Measurements from ENCODE around the gene C11orf91. TPM values are rescaled to one million over a fixed set of nuclear protein-coding genes. Genes with fewer than 3 reads are reported as not detected.
"Not testable (repeated sequence)": the region's sequence is repeated elsewhere in the genome, so short reads cannot be mapped to it uniquely, and the experiment has no call there.

C11orf91 gene
- total RNA-seq, 1 donor from 2014 or later = 0.50 TPM

GRCh38 chr11:33733980-33734379 lies 33.4 kb upstream of the C11orf91 start:
- TF ChIP-seq CTCF (IDR thresholded peaks at IDR 0.05) = no peak
- Mint-ChIP-seq H3K27me3 (ENCODE audit: low read depth) (no peaks in the 10 kb centered on the region), H3K27ac (ENCODE audit: unreplicated experiment) (peak overlapping the region; percentile 55), H3K4me3 (ENCODE audit: unreplicated experiment) (peak overlapping the region; percentile 89), H3K36me3 (ENCODE audit: low read depth) (peaks cover 6% of the 10 kb centered on the region), H3K9me3 (ENCODE audit: low read depth) (no peaks in the 10 kb centered on the region), H3K4me1 (ENCODE audit: low read depth) (peaks cover 67% of the 10 kb centered on the region)
- DNase-seq (ENCODE audit: low spot score) = no peak

- Mint-ChIP-seq H3K27ac (ENCODE audit: unreplicated experiment) (peak overlapping the region; percentile 9), H3K9me3 (ENCODE audit: low read depth) (no peaks in the 10 kb centered on the region), H3K4me1 (ENCODE audit: low read depth) (peaks cover 67% of the 10 kb centered on the region), H3K4me3 (ENCODE audit: unreplicated experiment) (no peak overlapping the region), H3K27me3 (ENCODE audit: low read depth) (no peaks in the 10 kb centered on the region), H3K36me3 (ENCODE audit: low read depth) (peaks cover 10% of the 10 kb centered on the region)
- DNase-seq (ENCODE audit: low spot score) = no peak
- no peak for TF ChIP-seq CTCF (IDR thresholded peaks at IDR 0.05)
Measured at GRCh38 chr11:33731723-33732531, 31.3 kb upstream of the C11orf91 start.

- Mint-ChIP-seq H3K36me3 (ENCODE audit: low read depth) (peaks cover 10% of the 10 kb centered on the region), H3K27me3 (ENCODE audit: low read depth) (no peaks in the 10 kb centered on the region), H3K4me1 (ENCODE audit: low read depth) (peaks cover 73% of the 10 kb centered on the region), H3K4me3 (ENCODE audit: unreplicated experiment) (no peak overlapping the region), H3K27ac (ENCODE audit: unreplicated experiment) (no peak overlapping the region), H3K9me3 (ENCODE audit: low read depth) (no peaks in the 10 kb centered on the region)
- DNase-seq (ENCODE audit: low spot score) = no peak
- no peak for TF ChIP-seq CTCF (IDR thresholded peaks at IDR 0.05)
Measured at GRCh38 chr11:33730716-33731115, 30.1 kb upstream of the C11orf91 start.

GRCh38 chr11:33729072-33729664 lies 28.5 kb upstream of the C11orf91 start:
- H3K4me3 Mint-ChIP-seq (ENCODE audit: unreplicated experiment); DNase-seq (ENCODE audit: low spot score); H3K27me3 Mint-ChIP-seq (ENCODE audit: low read depth); H3K9me3 Mint-ChIP-seq (ENCODE audit: low read depth); H3K27ac Mint-ChIP-seq (ENCODE audit: unreplicated experiment): not testable (repeated sequence)
- peaks cover 10% of the 10 kb centered on the region for H3K36me3 Mint-ChIP-seq (ENCODE audit: low read depth)
- peaks cover 77% of the 10 kb centered on the region for H3K4me1 Mint-ChIP-seq (ENCODE audit: low read depth)

- not testable (repeated sequence) for DNase-seq (ENCODE audit: low spot score); H3K36me3 Mint-ChIP-seq (ENCODE audit: low read depth); H3K27ac Mint-ChIP-seq (ENCODE audit: unreplicated experiment); H3K9me3 Mint-ChIP-seq (ENCODE audit: low read depth); H3K27me3 Mint-ChIP-seq (ENCODE audit: low read depth); H3K4me3 Mint-ChIP-seq (ENCODE audit: unreplicated experiment)
- H3K4me1 Mint-ChIP-seq (ENCODE audit: low read depth) = peaks cover 80% of the 10 kb centered on the region
Measured at GRCh38 chr11:33727539-33727938, 26.9 kb upstream of the C11orf91 start.

GRCh38 chr11:33725496-33725895 lies 24.9 kb upstream of the C11orf91 start:
- H3K4me3 Mint-ChIP-seq (ENCODE audit: unreplicated experiment) = no peak overlapping the region
- no peak for DNase-seq (ENCODE audit: low spot score)
- peaks cover 12% of the 10 kb centered on the region for H3K36me3 Mint-ChIP-seq (ENCODE audit: low read depth)
- H3K4me1 Mint-ChIP-seq (ENCODE audit: low read depth) = peaks cover 84% of the 10 kb centered on the region
- H3K9me3 Mint-ChIP-seq (ENCODE audit: low read depth) = no peaks in the 10 kb centered on the region
- TF ChIP-seq CTCF (IDR thresholded peaks at IDR 0.05) = no peak
- peak overlapping the region; percentile 99 for H3K27ac Mint-ChIP-seq (ENCODE audit: unreplicated experiment)
- H3K27me3 Mint-ChIP-seq (ENCODE audit: low read depth) = no peaks in the 10 kb centered on the region
